HG03442 (cell line): Measurements from ENCODE around the gene TMF1.

ENCODE experiments used
- ATAC-seq: cut with Tn5 transposase; IDR thresholded peaks from one replicate; pipeline ENCODE4 v1.9.1; 2021; ENCODE audit warnings: mild to moderate bottlenecking, moderate library complexity; ENCODE audit not compliant: unreplicated experiment

TMF1 gene

DNA sequence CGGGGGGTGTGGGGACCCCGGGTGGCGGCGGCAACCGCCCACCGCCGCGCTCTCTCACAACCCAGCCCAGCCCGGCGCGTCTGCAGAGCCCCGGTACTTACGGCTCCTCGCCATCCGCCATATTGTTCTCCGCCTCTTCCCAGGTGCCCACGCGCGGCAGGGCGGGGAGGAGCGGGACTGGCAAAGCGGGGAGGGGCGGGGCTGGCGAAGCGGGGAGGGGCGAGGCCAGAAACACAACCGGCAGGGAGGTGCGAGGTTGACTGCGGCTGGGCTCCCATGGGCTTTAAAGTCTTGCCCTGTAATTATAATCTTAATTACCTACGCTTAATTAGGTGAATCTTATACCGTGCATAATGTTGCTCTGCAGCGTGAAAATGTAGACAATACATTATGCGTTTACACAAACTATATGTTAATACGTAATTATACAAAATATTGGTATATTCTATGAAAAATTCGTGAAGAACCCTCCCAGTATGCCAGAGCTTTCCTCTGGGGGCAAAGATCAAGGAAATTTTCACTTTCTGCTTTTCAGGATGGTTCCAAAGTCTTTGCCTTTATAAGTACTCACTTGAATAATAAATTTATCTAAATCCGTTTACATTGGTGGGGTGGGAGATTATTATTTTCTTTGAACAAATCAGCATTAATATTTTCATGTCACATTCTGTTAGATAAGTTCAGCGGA lies 28.2 kb upstream of the TMF1 start, which contains the start of gene UBA3:
Gene UBA3, minus strand, starts transcription at position 133 of the 688 bp plus-strand sequence. Its CDS starts 12 bp downstream, at position 121.
- peak; percentile 41 for ATAC-seq

DNA sequence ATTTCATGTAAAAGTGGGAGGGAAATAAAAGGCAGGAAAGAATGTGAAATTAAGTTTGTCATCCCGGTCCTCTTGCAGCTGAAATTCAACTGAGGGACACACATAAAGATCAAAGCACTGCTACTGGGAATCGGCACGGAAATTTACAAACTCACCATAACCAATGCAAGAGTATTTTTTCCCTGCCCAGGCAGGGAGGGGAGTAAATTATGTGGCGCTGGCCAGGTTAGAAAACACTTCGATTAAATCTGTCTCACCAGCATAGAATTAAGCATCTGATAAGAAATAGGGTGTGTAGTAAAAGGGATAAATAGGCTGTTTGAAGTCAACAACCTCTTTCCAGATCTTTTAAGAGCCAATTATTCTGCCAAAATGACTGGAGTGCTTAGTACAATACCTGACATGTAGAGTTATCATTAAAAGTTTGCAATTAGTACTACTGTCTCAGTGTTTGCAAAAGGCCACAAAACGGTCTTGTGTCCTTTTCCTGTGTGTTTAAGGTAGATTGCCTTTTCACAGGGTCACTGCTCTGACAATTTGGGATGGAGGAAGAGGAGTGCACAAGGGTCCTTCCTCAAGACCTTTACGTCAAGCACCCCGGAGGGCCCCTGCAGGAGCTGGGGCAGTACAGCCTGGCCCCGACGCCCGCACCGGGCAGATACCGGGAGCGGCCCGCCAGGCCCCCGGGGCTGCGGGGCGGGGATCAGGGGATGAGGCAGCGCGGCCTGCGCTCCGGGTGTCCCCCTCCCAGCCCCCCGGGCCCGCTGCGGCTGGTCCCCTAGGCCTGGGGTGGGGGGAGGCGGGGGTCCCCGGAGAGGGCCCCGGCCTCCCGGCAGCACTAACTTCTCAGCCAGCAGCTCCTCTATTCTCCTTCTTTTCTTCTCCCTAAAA lies 27.4 kb upstream of the TMF1 start:
- ATAC-seq = peak; percentile 12

DNA sequence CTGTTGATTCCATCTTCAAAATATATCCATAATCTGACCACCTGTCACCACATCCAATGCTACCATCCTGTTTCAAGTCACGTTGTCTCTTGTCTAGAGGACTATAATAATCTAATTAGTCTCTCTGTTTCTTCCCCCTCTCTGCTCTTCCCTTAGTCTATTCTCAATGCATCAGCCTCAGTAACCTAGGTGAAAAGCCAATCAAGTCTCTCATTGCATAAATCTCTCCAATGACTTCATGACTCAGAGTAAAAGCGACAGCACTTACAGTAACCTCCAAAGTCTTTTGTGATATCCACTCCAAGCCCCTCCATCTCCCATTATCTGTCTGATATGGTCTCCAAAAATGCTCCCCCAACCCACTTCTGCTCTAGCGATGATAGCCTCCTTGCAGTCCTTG lies 20.8 kb upstream of the TMF1 start:
- ATAC-seq = no peak

DNA sequence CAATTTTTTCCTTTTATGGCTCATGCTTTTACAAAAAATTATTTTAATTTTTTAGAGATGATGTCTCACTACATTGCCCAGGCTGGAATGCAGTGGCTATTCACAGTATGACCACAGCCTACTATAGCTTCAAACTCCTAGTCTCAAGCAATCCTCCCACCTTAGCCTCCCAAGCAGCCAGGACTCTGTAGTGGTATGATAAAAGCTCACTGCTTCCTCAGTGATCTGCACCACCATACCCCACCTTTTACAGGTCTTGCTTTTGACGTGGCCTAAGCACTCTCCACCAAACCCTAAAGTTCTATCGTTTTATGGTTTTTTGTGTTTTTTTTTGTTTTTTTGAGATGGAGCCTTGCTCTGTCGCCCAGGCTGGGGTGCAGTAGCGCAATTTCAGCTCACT lies 14.0 kb upstream of the TMF1 start:
- ATAC-seq = no peak

DNA sequence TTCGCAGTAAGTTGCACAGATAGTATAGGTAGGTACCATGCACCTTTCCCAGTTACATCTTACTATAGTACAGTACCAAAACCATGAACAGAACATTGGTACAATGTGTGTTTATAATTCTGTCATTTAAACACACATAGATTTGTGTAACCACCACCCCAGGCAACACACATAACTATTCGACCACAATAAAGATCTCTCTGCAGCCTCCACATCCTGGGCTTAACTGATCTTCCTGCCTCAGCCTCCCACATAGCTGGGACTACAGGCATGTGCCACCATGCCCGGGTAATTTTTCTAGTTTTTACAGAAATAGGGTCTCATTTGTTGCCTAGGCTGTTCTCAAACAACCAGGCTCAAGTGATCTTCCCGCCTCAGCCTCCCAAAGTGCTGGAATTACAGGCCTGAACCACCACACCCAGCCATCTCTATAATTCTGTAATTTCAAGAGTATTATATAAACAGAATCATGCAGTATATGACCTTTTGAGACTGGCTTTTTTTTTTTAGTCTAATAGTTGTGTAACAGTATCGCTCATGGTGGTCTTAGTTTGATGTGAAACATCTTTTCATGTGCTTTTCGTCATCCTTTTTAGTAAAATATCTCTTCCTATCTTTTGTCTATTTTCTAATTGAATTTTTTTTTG lies 13.3 kb upstream of the TMF1 start:
- ATAC-seq = no peak

DNA sequence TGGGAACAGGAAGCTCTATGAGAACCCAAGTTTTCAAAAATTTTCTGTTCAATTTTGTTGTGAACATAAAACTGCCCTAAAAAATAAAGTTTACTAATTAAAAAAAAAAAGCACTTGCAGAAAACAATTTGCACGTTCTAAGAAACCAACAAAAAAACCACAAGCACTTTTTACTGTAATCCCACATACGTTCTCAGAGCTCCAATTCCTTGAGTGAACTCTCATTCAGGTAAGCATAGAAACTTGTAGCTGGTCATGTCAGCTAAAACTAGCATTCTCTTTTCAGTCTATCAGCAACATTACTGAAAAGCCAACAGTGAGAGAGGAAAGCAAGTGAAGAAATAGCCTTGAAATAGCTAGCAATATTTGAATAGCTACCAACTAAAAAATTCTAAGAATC lies 11.5 kb upstream of the TMF1 start:
- no peak for ATAC-seq

DNA sequence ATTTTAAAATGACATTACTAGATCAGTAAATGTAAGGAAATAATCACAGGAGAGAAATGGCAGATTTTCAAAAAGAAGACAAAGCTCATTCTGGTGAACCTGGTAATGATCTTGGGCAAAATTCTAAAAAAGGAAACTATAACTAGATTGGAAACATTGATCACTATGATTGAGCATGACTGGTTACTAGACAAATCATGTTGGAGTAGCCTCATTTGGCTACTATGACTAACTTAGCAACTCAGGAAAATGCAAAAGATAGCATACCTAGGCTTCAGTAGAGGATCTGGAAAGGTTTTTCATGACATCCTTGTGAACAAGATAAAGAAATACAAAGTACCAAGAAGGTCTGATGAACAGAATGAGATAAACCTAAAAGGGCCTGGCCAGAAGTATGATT lies 7.6 kb upstream of the TMF1 start:
- ATAC-seq = no peak

DNA sequence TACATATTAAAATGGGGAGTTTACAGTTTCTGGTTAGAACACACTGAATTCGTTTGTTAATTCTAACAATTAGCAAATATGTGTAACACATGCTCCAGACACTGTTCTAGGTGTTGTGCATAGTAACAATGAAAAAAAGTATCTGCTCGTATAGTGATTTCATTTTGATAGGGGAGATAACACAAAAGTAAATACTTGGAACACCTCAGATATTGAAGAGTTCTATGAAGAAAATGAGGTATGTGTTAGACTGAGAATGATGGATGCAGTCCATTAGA lies 6.8 kb upstream of the TMF1 start:
- ATAC-seq = no peak

DNA sequence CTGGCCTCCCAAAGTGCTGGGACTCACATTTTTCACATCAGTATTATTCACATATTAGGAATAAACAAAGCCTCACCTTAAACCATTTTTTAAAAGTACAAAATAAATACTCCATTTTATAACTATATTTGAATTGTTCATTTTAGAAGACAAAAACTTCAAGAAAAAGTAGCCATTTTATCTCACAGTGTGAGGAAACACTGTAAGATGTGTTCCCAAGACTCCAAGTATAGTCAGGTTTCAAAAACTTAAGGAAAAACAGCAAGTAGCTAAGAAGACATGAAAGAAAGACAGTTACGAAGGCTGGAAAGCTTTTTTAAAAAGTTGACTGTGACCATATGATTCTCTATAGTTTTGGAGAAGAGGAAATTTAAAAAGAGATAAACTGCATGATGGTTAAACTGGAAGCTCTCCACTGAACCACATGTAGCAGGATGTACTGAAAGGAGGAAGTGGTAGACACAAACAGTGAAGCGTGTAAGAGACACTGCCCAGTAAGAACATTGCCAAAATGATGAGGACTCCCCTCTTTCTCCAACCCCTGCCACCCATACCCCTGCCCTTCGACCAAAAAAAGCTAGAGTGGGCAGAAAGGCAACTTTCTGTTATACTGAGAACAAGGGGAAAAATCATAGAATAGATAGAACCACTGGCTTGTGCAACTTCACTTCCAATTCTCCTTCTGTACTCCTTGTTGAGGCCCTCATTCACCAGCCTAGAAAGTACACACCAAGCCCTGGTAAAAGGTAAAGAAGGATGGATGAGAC lies 6.2 kb upstream of the TMF1 start:
- ATAC-seq = peak; percentile 98

DNA sequence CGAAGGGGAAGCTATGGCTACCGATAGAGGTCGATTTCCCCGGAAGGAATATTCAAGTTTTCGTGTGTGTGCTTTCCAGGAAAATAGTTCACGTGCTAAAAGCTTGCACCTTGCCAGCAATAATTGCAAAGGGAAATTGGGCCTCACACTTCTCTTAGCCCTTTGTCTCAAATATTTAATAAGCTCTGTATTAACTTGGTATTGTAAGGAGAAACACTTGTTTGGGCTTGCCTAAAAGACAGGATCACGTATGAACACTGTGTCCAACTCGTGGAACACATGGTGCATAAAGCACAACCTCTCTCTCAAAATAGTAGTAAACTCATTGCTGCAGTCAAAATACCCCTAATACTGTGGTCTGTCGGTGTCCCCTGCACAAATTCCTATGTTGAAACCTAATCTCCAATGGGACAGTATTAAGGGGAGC lies 352 bp upstream of the TMF1 start:
- ATAC-seq = no peak

DNA sequence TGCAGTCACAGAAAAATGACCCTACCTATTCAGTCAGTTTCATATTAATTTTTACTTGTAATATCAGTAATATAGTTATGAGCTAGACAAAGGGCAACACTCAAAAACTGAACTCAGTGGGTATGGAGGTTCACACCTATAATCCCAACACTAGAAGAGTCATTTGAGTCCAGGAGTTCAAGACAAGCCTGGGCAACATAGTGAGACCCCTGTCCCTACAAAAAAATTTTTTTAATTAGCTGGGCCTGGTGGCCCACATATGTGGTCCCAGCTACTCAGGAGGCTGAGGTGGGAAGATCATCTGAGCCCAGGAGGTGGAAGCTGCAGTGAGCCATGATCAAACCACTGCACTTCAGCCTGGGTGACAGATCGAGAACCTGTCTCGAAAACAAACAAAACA lies 3.1 kb downstream of the TMF1 start:
- no peak for ATAC-seq

DNA sequence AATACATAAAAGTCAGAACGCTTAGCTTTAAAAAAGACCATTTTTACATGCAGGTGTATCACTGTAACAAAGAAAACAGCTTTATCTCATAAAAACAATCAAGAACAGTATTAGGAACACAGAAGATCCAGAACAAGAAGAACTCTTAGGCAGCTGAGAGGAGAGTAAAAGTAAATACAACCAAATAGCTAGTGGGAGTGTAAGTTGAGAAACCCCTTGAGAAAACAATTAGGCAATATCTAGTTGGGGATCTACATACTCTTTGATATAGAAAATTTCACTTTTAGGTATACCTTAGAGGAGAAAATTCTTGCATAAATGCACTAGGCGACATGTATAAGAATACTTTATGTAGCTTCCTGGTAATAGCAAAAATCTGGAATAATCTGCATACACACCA lies 7.5 kb downstream of the TMF1 start:
- no peak for ATAC-seq

DNA sequence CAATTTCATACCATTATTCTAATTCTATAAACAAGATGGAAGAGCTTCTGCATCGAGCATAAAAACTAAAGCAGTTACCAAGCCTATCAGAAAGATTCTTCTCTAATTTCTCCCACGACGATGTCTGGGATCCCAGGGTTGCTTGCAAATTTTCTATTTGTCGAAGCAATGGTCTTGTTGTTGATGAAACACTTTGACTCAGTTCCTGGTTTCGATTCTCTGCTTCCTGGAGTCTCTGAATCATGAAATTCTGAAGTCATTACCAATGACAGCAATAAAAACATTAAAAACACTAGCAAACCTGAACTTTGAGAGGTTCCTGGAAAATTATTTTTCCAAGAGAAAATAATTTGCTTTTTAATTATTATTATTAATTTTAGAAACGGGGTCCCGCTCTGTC lies 18.7 kb downstream of the TMF1 start:
- no peak for ATAC-seq

DNA sequence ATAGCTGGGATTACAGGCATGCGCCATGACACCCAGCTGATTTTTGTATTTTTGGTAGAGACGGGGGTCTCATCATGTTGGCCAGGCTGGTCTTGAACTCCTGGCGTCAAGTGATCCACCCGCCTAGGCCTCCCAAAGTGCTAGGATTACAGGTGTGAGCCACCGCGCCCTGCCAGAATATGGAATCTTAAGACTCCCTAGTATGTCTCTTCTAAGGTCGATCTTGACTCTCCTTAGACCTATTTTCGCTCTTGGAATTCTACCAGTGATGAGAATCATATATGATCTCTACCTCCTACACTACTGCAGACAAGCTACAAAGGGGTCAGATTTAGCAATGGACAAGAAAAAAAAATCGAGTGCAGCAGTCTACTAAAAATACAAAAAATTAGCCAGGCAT lies 19.4 kb downstream of the TMF1 start:
- no peak for ATAC-seq

DNA sequence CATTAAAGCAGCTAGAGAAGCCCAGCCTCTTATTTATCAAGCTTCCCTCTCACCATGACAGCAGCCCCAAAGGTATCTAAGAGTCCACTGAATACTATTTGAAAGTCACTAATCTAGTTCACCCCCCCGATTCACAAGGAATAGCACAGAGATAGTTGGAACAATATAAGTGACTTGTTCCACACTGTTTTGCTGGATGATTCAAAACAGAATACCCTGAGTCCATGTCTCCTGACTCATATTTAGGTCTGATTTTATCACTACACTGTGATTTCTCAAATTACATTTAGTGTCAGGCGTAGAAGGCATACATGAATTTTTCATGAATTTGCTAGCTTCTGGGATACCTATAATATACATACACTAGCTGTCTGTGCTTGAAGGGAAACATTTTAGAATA lies 20.0 kb downstream of the TMF1 start:
- no peak for ATAC-seq

DNA sequence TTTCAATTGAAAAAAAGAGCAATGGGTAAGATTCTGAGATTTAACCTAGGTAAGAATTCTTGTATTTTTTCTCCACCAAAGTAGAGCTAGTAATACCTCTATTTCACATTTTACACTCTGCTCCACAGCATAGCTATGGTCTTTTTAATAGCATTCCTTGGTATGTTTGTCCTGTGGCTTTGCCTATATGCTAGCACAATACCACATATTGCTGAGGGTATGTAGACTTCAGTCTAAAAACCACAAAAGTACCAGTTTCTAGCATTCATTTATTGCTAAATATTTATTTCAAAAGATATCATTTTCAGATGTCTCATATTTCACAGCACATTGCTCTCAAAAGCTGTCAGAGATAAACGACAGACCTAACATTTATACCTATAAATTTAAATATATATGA lies 20.5 kb downstream of the TMF1 start:
- no peak for ATAC-seq

DNA sequence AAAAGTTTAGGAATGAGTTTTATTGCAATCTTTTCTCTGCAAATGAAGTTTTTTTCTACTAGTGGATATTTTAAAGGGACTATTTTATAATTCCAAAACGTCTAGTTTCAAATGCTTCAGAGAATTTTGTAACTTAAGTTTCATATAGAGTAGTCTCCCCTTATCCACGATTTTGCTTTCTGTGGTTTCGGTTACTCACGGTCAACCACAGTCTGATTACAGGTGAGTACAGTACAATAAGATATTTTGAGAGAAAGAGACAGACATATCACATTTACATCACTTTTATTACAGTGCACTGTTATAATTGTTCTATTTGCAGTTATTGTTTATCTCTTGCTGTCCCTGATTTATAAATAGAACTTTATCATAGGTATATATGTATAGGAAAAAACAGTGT lies 31.3 kb downstream of the TMF1 start:
- ATAC-seq = no peak

DNA sequence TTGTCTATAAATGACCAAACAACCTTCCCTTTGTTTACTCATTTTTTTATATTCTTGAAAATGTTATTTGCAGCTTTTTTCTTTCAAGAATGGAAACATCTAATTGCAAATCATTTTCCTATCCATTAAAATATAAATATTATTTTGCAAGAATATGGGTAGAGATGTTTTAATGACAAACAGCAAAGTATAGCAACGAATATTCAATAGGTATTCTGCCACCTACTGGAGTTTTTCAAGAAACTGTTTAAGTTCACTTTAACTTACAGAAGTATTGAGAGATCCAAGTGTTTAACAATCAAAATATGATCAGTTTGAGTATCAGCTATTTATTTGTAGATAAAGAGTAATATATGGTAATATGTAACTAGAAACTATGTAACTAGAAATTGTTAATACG lies 31.7 kb downstream of the TMF1 start:
- ATAC-seq = no peak

DNA sequence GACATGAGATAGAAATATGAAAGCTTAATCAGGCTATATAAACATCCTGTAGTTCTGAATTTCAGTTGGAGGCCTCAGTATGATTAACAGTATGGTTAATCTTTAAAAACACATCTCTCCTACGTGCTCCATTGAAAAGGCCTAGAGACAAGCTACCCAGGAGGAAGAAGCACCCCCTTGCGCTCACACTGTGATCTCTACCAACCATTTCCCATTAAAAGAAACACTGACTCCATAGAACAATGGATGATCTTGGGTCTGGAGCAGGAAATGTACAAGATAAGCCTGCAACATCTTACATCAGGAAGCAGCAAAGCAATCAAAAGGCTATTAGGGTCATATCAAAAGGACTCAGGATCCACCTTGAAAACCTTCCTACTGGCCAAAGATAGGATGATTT lies 35.2 kb downstream of the TMF1 start:
- no peak for ATAC-seq

DNA sequence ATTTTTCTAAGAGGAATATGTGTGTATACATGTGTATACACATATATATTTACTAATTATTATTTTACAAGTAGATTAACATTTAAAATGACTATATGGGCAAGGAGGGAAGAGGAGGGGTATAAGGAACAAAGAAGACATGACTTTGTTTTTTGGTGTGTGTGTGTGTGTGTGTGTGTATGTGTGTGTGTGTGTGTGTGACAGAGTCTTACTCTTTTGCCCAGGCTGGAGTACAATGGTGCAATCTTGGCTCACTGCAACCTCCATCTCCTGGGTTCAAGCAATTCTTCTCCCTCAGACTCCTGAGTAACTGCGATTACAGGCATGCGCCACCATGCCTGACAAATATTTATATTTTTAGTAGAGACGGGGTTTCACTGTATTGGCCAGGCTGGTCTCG lies 36.0 kb downstream of the TMF1 start:
- no peak for ATAC-seq

DNA sequence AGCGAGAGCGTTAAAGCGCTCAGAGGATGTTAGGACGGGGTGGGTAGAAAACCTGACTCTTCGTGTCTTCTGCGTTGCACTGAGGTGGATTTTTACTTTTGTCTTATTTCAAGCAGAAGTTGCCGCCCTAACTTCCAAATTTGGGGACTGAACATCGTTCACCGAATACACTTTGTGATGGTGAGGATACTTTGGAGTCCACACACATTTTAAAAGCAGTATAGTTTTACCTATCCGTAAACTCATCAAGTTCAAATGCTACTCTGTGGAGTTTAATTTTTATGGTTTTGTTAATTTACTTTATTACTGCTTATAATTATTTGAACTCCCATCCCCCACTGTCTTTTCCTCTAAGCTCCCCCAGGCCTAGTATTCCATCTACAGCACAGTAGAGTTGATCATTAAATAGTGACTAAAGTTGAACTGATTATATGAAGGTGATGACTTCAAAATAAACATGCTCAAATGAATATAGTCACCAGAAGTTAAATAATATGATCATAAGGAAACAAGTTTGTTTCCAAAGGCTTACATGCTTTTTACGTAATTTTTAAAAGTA lies 38.0 kb downstream of the TMF1 start:
- no peak for ATAC-seq
